Measurements from ENCODE around the gene ARHGAP31. TPM values are rescaled to one million over a fixed set of nuclear protein-coding genes. Genes with fewer than 3 reads are reported as not detected.

ARHGAP31 gene
- total and polyA plus RNA-seq, 2 of the 8 experiments (the other 6 are each of a cell fraction or from before 2014, with no cell fraction given) = 1.1 to 7.6 TPM

GRCh38 chr3:119463171-119464169, 169.3 kb downstream of the ARHGAP31 start, which contains the start of gene TMEM39A (continued):
- TF ChIP-seq CHD7 (IDR thresholded peaks at IDR 0.05; ENCODE audit: insufficient replicate concordance, low read length) (no peak), SP1 (IDR thresholded peaks at IDR 0.05; ENCODE audit: low read depth, low read length) (no peak), BRCA1 (IDR thresholded peaks at IDR 0.05; ENCODE audit: low read depth, low read length) (no peak; the same call in 1 of the 2 replicates), RFX5 (IDR thresholded peaks at IDR 0.05; ENCODE audit: borderline replicate concordance, low read depth, low read length) (no peak)
- TF ChIP-seq, protein P1, sequence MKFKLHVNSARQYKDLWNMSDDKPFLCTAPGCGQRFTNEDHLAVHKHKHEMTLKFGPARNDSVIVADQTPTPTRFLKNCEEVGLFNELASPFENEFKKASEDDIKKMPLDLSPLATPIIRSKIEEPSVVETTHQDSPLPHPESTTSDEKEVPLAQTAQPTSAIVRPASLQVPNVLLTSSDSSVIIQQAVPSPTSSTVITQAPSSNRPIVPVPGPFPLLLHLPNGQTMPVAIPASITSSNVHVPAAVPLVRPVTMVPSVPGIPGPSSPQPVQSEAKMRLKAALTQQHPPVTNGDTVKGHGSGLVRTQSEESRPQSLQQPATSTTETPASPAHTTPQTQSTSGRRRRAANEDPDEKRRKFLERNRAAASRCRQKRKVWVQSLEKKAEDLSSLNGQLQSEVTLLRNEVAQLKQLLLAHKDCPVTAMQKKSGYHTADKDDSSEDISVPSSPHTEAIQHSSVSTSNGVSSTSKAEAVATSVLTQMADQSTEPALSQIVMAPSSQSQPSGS (IDR thresholded peaks at IDR 0.05; ENCODE audit: low read length) = no peak

Measured in H1 (cell line).